Measurements from ENCODE around the gene CNN2. TPM values are rescaled to one million over a fixed set of nuclear protein-coding genes. Genes with fewer than 3 reads are reported as not detected.

Gene CNN2
- total RNA-seq, 2 donors from 2014 or later, result 108 to 132 TPM

- Histone ChIP-seq H3K9ac (ENCODE audit: low read depth in 2 of 2, low read length in 2 of 2) (no peak overlapping the region), H3K9me3 (no peaks in the 10 kb centered on the region), H3K27me3 (peaks cover 22% of the 10 kb centered on the region), H3K27ac (no peak overlapping the region), H3K4me1 (peaks cover 13% of the 10 kb centered on the region), H3K4me3 (no peak overlapping the region), H3K36me3 (no peaks in the 10 kb centered on the region)
- no peak for TF ChIP-seq CTCF (IDR thresholded peaks at IDR 0.05)
- no peak for DNase-seq
- intact Hi-C loops (cut with DNase I), result no loop called here
Observed at GRCh38 chr19:1073063-1073955, 46.9 kb downstream of the CNN2 start.

- H3K4me3 ChIP-seq, result no peak overlapping the region
- peak overlapping the region; percentile 5 for H3K27ac ChIP-seq
- TF ChIP-seq CTCF (IDR thresholded peaks at IDR 0.05), result no peak
- H3K27me3 ChIP-seq, result peaks cover 22% of the 10 kb centered on the region
- DNase-seq, result no peak
- peaks cover 9% of the 10 kb centered on the region for H3K4me1 ChIP-seq
- H3K9me3 ChIP-seq, result no peaks in the 10 kb centered on the region
- H3K9ac ChIP-seq (ENCODE audit: low read depth in 2 of 2, low read length in 2 of 2), result peak overlapping the region in 1 of 2 donors; percentile 12
- H3K36me3 ChIP-seq, result no peaks in the 10 kb centered on the region
- intact Hi-C loops (cut with DNase I), result no loop called here
Observed at GRCh38 chr19:1073956-1074517, 47.6 kb downstream of the CNN2 start.

GRCh38 chr19:1074544-1075283, 48.3 kb downstream of the CNN2 start:
- Histone ChIP-seq H3K4me1 (peaks cover 5% of the 10 kb centered on the region), H3K27ac (peak overlapping the region; percentile 40)

GRCh38 chr19:1076046-1076386, 49.6 kb downstream of the CNN2 start:
- H3K4me3 ChIP-seq, result no peak overlapping the region
- no peak for TF ChIP-seq CTCF (IDR thresholded peaks at IDR 0.05)
- intact Hi-C loops (cut with DNase I), result no loop called here
- peak overlapping the region; percentile 40 for H3K27ac ChIP-seq
- peaks cover 8% of the 10 kb centered on the region for H3K27me3 ChIP-seq
- DNase-seq, result no peak
- no peak overlapping the region for H3K9ac ChIP-seq (ENCODE audit: low read depth in 2 of 2, low read length in 2 of 2)
- no peaks in the 10 kb centered on the region for H3K36me3 ChIP-seq
- H3K9me3 ChIP-seq, result no peaks in the 10 kb centered on the region
- H3K4me1 ChIP-seq, result peaks cover 5% of the 10 kb centered on the region

More at GRCh38 chr19:1074544-1075283, 48.3 kb downstream of the CNN2 start:
- peak; percentile 92 for DNase-seq
- Histone ChIP-seq H3K36me3 (no peaks in the 10 kb centered on the region), H3K4me3 (peak overlapping the region; percentile 35), H3K27me3 (peaks cover 21% of the 10 kb centered on the region), H3K9ac (ENCODE audit: low read depth in 2 of 2, low read length in 2 of 2) (peak overlapping the region in 1 of 2 donors; percentile 43), H3K9me3 (no peaks in the 10 kb centered on the region)
- intact Hi-C loops (cut with DNase I), result no loop called here
- no peak for TF ChIP-seq CTCF (IDR thresholded peaks at IDR 0.05)

GRCh38 chr19:1076951-1077350, 50.5 kb downstream of the CNN2 start:
- Histone ChIP-seq H3K36me3 (no peaks in the 10 kb centered on the region), H3K4me1 (peaks cover 9% of the 10 kb centered on the region), H3K9me3 (no peaks in the 10 kb centered on the region), H3K27ac (peak overlapping the region; percentile 44), H3K4me3 (peak overlapping the region; percentile 0), H3K27me3 (no peaks in the 10 kb centered on the region), H3K9ac (ENCODE audit: low read depth in 2 of 2, low read length in 2 of 2) (peak overlapping the region in 1 of 2 donors; percentile 40)
- intact Hi-C loops (cut with DNase I), result no loop called here
- no peak for TF ChIP-seq CTCF (IDR thresholded peaks at IDR 0.05)
- DNase-seq, result peak; percentile 75
